Stimulated activated CD8-positive, alpha-beta memory T cell treated with anti-CD3 and anti-CD28 coated beads, Interleukin-7, amount 100 ng/mL, for 24 hours (primary cell): Measurements from ENCODE around the gene EHMT2.
"Not testable (repeated sequence)": the region's sequence is repeated elsewhere in the genome, so short reads cannot be mapped to it uniquely, and the experiment has no call there.

Source experiments
- DNase-seq: peaks from one replicate; pipeline ENCODE4 v3.0.0-alpha.2; 2020; ENCODE audit warnings: low read depth

Gene EHMT2

GRCh38 chr6:31869343-31869742, 28.2 kb downstream of the EHMT2 start:
- DNase-seq, result no peak

- not testable (repeated sequence) for DNase-seq
These were observed 28.9 kb downstream of the EHMT2 start for GRCh38 chr6:31868658-31868971.

GRCh38 chr6:31865205-31866118, 32.0 kb downstream of the EHMT2 start:
- no peak for DNase-seq

- DNase-seq, result no peak
These were observed 32.7 kb downstream of the EHMT2 start for GRCh38 chr6:31864818-31865204.

- not testable (repeated sequence) for DNase-seq
These were observed 33.4 kb downstream of the EHMT2 start for GRCh38 chr6:31864123-31864562.

GRCh38 chr6:31862344-31863235, 34.9 kb downstream of the EHMT2 start, which contains the start of gene NEU1:
Gene NEU1 (minus strand): TSS chr6:31862821. CDS start chr6:31862776, 45 bp downstream.
- peak; percentile 95 for DNase-seq

GRCh38 chr6:31861919-31862343, 35.6 kb downstream of the EHMT2 start:
- DNase-seq, result no peak

- no peak for DNase-seq
These were observed 36.3 kb downstream of the EHMT2 start for GRCh38 chr6:31861150-31861549.

DNA sequence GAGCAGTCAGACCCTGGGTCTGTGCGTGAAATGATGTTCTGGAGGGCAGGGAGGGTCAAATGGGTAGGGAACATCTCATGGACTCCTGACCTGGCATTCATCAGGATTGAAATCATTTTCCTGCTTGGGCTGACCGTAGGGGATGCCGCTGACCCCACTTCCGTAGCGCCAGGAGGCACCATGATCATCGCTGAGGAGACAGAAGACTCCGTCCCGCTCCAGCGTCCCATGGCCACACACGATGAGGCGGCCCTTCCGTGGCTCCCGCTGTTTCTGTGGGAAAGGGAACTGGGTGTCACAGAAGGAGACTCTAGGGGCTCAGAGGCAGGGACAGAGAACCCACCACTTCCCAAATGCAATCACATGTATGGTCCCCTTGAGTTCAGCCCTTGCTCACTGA, 37.1 kb downstream of the EHMT2 start:
- DNase-seq, result no peak

DNA sequence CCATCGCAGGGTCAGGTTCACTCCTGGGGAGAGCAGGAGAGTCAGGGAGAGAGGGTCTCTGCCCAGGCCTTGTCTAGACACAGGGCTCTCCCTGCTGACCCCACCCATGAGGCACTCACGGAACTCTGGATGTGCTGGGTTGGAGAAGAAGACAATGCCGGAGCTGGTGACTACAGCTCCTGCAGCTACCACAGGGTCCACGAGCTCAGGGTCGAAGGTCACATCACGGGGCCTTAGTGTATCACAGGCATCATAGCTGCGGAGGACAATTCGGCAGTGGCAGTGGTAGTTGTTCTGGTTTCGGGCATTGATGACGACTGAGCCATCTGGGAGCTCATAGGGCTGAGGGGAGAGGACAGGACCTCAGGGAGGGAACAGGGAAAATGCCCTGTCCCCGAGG, 37.6 kb downstream of the EHMT2 start:
- no peak for DNase-seq

- DNase-seq, result no peak
These were observed 38.8 kb downstream of the EHMT2 start for GRCh38 chr6:31858707-31859106.

GRCh38 chr6:31857774-31858173, 39.7 kb downstream of the EHMT2 start:
- not testable (repeated sequence) for DNase-seq

DNA sequence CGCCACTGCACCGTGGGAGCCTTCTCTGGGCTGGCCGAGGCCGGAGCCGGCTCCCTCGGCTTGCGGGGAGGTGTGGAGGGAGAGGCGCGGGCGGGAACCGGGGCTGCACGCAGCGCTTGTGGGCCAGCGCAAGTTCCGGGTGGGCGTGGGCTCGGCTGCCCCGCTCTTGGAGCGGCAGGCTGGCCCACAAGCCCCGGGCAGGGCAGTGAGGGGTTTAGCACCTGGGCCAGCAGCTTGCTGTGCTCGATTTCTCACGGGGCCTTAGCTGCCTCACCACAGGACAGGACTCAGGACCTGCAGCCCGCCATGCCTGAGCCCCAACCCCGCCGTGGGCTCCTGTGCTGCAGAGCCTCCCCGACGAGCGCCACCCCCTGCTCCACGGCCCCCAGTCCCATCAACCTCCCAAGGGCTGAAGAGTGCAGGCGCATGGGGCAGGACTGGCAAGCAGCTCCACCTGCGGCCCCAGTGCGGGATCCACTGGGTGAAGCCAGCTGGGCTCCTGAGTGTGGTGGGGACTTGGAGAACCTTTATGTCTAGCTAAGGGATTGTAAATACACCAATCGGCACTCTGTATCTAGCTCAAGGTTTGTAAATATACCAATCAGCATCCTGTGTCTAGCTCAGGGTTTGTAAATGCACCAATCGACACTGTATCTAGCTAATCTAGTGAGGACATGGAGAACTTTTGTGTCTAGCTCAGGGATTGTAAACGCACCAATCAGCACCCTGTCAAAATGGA, 45.3 kb downstream of the EHMT2 start:
- DNase-seq, result not testable (repeated sequence)

DNA sequence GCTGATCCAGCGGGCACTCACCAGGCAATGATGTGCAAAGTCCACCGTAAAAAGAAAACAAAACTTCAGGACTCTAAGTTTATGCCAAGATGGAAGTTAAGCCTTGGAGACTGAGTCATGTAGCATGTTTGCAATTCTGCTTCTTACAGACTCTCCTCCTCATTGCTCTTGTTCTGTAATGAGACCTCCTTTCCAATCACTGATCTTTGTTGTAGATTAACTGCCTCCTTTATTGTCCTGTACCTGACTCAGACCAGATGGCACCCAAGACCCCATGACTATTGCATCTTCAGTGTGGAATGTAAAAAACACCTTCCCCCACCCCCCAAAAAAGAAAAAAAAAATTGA, 46.0 kb downstream of the EHMT2 start:
- DNase-seq, result no peak

DNA sequence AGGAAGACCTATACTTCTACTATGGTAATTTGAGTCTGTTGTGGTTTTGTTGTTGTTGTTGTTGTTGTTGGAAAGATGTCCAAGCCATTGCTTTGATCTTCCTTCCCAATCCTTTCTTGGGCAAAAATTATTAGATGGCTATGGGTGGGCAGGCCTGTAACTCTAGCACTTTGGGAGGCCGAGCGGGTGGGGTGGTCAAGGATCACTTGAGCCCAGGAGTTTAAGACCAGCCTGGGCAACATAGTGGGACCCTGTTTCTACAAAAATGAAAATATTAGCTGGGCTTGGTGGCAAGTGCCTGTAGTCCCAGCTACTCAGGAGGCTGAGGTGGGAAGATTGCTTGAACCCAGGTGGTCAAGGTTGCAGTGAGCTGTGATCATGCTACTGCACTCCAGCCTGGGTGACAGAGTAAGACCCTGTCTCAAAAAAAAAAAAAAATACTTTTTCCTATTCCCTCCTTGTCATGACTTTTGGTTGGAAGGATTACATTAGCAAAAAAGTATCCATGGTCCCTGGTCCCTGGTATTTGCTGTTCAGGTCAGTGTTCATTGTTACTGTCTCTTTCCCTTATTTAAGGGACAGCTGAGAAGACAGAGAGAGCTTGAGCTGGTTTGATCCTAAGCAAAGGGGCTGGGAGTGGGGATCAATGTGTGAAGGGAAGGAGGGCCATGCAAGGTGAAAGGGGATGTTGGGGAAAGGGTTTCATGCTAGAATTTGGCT, 46.6 kb downstream of the EHMT2 start:
- no peak for DNase-seq

DNA sequence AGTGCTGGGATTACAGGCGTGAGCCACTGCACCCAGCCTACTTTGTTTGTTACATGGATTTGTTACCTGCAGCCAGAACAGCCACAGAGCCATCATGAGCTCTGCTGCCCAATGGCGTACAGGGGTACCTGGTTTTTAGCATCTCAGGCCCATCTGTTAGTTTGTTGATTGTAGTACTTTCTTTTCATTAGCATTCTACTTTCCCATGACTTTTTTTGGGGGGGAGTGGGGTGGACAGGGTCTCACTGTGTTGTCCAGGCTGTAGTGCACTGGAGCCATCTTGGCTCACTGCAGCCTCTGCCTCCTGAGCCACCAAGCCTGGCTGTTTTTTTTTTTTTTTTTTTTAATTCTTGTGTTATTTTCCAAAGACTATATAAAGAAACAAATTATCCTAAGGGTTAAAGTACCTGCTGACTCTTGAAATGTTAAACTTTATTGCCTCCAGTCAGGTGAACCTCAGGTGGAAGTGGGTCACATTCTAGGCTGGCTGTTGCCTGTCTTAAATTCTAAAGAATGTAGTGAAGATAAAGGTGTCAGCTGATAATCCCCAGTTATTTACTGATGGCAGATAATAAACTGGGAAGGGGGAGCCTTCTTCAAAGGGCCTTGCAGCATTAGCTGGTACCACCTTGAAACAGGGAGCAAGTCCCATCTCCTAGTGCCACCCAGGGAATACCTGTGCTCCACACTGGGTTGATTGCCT, 50.1 kb downstream of the EHMT2 start:
- DNase-seq, result no peak

GRCh38 chr6:31844507-31844906, 53.0 kb downstream of the EHMT2 start:
- DNase-seq, result no peak

DNA sequence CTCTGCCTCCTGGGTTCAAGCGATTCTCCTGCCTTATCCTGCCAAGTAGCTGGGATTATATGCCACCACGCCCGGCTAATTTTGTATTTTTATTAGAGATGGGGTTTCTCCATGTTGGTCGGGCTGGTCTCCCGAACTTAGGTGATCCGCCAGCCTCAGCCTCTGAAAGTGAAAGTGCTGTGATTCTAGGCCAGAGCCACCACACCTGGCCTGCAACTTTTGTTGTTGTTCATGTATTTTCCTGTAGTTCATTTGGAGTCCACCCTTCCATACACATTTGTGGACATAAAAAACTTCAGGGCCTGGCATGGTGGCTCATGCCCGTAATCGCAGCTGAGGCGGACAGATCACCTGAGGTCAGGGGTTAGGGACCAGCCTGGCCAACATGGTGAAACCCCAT, 55.4 kb downstream of the EHMT2 start:
- DNase-seq, result no peak

DNA sequence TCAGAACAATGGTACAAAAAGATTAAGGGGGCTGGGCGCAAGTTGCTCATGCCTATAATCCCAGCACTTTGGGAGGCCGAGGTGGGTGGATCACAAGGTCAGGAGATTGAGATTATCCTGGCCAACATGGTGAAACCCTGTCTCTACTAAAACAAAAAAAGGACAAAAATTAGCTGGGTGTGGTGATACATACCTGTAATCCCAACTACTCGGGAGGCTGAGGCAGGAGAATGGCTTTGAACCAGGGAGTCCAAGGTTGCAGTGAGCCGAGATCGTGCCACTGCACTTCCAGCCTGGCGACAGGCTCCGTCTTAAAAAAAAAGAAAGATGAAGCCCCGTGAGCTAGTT, 57.7 kb downstream of the EHMT2 start:
- not testable (repeated sequence) for DNase-seq

- DNase-seq, result no peak
These were observed 58.5 kb downstream of the EHMT2 start for GRCh38 chr6:31838968-31839367.

- DNase-seq, result not testable (repeated sequence)
These were observed 59.4 kb downstream of the EHMT2 start for GRCh38 chr6:31838114-31838553.
